GM19025 (cell line): ENCODE measurements around the gene EID2.
A peak's percentile ranks its signal among the peaks of the same experiment; 100 is the strongest.

Source experiments
- ATAC-seq: cut with Tn5 transposase; IDR thresholded peaks from one replicate; pipeline ENCODE4 v1.9.1; 2021; ENCODE audit warnings: mild to moderate bottlenecking, low read depth, moderate library complexity; ENCODE audit not compliant: unreplicated experiment

EID2 gene, protein sequence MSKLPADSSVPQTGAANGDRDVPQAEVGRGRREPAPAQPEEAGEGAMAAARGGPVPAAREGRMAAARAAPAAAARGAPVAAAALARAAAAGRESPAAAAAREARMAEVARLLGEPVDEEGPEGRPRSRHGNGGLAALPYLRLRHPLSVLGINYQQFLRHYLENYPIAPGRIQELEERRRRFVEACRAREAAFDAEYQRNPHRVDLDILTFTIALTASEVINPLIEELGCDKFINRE

DNA sequence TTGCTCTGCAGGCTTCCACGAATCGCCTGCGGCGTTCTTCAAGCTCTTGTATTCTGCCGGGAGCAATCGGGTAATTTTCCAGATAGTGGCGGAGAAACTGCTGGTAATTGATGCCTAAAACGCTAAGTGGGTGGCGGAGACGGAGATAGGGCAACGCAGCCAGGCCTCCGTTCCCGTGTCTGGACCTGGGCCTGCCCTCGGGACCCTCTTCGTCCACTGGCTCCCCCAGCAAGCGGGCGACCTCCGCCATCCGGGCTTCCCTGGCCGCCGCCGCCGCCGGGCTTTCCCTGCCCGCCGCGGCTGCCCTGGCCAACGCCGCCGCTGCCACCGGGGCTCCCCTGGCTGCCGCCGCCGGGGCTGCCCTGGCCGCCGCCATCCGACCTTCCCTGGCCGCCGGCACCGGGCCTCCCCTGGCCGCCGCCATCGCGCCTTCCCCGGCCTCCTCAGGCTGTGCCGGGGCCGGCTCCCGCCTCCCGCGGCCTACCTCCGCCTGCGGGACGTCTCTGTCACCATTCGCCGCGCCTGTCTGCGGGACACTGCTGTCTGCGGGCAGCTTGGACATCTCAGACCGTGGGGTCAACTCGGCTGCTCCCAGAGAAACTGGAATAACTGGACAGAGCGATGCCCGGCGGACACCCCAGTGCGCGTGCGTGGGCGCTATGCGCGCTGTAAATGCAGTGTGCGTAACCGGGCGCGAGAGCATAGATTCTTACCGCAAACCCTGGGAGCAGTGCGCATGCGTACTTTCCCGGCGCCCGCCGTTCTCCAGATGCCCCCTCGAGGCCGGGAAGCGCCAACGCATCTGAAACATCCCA, at the start of gene EID2:
Gene EID2, minus strand, starts transcription at position 644 of the 815 bp plus-strand sequence. Its CDS starts 82 bp downstream, at position 562.
- ATAC-seq = peak; percentile 77

DNA sequence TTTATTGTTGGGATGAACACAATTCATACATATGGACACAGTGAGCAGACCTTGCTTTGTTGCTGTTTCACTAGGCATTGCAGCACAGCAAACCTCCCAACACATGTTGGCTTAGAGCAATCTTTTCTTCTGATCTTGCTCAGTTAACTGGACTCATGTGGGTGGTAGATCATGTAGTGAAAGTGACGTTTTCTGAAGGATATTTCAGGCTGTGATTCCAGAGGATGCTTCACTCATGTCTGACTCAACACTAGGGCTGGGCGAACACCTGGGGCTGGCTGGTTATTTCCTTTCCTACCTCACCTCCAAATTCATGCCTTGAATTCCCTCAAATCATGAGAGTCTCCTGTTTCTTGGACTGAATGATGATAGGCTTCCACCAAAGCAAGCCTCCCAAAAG, 48.1 kb upstream of the EID2 start:
- no peak for ATAC-seq

DNA sequence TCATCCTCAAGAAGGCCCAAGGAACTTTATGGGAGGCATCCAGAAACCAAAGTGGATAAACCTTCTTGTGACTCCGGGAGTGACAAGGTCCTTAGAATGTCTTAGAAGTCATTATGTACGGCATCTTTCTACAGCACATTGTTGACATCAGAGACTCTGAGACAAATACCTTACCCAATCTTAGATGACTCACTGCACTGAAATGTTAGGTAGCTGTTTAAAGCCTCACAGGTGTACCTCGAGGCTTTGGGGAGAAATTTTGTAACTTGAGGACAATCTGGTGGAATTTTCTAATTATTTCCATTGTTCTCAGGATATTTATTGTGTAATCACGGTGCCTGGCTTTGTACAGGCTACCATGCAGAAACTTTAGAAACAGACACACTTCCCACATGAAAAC, 47.5 kb upstream of the EID2 start:
- ATAC-seq = no peak

DNA sequence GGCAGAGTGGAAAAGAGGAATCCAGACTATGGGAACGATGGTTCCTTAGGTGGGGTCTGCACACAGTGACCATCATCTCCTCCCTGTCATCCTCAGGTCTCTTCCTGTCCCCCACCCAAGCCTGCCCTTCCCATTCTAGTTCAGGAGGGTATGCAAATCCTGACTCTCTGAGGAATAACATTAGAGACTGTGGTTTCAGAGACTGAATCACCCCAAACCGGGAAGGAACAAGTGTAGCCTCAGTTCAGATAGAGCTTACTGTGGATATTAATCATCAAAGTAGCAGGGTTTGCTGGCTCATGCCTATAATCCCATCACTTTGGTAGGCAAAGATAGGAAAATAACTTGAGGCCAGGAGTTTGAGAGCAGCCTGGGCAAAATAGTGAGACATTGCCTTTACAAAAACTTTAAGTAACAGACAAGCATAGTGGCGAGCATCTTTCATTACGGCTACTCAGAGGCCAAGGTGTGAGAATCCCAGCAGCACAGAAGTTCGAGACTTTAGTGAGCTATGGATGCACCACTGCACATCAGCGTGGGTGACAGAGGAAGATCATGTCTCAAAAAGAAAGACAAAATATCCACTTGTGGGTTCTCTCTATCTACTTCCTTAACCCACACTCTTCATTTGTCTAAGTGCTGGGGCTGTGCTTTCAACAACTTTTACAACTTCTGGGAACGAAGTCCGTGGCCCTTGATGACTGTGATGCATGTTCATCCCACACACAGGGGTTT, 43.1 kb upstream of the EID2 start:
- no peak for ATAC-seq

DNA sequence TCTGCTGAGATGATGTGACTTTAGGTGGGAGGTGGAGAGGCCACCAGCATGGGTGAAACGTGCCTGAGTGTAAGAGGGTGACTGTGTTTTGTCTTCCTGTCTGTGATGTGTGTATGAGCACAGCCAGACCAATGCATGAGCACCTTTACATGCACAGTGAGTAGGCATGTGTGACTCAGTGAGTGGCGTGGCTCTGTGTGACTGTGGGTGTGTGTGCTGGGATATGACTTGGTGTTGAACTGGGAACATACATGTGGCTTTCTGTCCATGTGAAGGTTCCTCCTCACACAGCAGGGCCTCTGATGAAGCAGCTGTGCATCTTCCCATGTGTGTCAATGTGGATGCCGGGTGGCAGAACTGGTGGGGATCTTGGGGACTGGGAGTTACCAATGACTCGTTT, 42.5 kb upstream of the EID2 start:
- no peak for ATAC-seq

DNA sequence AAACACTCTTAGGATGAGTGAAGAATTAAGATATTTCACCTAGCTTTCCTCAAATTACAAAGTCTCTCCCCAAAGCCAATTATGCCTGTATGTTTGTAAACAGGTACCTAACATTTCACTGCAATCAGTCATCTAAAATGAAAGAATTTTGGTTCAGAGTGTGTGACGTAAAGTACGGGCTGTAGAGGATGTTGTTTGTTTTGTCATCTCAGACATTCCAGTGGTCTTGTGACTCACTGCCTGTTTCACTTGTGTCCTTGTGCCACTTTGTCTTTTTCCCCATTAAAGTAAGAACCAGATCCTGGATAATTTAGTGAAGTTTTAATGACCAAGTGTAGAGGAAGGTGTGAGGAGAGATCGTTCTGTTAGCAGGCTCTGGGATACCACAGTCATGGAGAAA, 28.6 kb upstream of the EID2 start:
- no peak for ATAC-seq

DNA sequence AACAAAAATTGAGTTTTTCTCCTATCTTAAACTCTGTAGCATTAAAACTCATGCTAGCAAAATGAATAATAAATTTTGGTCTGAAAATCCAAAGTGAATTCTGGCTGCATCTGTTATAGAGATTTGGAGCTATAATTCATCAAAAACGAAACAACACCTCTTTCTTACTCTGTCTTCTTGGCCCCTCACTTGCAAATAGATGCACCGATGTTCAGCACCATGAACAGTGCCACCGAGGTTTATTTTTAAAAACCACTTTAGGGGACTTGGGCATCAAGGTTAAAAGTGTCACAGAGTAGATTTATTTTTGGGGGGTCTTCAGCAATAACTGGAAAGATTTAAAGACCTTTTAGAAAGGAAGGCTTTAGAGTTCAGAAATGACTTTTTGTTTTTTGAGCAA, 26.1 kb upstream of the EID2 start:
- no peak for ATAC-seq

DNA sequence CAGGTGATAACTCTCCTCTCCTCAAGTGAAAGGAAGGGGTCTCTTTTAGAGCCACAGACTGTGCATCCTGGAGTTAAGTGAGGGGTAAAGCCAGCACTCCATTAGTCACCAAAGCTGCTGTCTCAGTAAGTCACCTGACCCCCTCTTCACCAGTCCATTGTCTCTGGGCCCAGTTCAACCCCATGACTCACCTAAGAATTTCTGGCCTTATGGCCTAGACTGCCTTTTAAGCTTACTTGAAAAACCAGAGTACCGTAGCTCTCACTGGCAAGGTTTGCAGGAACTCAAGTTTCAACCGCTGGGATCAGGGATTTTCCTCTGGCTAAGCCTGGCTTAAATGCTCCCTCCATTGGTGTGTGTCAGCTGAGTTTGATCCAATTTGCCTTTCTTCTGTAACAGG, 23.4 kb upstream of the EID2 start:
- ATAC-seq = no peak

DNA sequence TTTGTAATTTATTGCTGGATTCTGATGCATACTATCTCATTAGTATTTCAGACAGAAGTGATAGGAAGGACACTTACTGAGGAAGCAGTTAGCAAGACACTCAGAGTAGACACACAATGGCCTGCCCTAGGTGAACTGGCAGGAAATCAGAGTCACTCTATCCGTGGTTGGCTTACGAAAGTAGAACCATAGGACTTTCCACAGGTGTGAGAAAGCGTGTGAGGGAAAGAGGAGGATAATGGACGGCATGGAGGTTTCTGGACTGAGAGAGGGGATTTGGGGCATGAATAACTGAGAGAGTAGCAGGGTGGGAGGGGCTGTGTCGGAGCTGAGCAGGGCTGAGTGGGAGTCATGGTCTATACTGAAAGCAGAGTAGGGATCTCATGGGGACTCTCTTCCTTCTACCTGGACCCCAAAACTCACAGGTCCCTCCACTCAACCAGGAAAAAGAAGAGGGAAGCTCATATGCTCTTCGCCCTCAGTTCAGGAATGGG, 18.7 kb upstream of the EID2 start:
- ATAC-seq = no peak

DNA sequence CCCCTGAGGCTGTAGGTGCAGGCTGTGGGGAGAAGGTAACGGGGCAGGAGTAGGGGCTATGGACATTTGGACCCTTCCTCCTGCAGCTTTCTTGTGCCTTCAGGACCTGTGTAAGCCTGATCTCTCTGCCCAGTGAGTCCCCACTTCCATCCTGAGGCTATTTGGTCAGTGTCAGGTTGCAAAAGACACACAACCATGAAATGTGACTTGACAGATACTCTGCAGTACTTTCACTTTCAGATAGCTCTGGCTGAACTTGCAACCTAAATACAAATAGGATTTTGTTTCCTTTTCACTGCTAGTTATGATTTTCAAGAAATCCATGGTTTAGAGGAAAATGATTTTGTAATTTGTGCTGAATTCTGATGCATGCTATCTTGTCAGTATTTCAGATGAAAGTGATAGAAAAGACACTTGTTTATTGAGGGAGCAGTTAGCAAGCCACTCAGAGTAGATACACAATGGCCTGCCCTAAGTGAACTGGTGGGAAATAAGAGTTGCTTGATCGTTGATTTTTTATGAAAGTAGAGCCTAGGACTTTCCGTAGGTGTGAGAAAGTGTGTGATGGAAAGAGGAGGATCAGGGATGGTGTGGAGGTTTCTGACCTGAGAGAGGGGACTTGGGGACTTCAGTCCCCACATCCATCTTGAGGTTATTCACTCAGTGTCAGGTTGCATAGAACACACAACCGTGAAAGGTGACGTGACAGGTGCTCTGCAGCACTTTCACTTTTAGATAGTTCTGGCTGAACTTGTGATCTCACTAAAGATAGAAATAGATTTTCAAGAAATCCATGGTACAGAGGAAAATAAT, 18.1 kb upstream of the EID2 start:
- ATAC-seq = no peak

DNA sequence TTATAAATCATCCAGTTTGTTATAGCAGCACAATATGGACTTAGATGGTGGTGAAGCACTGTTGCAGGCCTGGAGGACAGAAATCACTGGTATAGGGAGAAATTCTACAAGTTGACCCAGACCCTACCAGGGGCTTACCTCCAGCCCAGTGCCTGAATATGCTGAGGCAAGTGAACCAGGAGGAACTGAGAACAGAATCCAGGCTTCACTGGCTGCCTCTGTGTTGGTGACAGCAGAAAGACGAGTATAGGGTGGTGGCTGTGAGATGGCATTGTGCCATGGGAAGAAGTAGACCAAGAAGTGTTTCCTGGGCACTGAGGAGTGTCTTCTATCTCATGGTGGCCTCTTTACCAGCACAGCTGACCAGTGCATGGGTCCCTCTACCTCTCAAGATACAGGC, 15.9 kb upstream of the EID2 start:
- no peak for ATAC-seq

DNA sequence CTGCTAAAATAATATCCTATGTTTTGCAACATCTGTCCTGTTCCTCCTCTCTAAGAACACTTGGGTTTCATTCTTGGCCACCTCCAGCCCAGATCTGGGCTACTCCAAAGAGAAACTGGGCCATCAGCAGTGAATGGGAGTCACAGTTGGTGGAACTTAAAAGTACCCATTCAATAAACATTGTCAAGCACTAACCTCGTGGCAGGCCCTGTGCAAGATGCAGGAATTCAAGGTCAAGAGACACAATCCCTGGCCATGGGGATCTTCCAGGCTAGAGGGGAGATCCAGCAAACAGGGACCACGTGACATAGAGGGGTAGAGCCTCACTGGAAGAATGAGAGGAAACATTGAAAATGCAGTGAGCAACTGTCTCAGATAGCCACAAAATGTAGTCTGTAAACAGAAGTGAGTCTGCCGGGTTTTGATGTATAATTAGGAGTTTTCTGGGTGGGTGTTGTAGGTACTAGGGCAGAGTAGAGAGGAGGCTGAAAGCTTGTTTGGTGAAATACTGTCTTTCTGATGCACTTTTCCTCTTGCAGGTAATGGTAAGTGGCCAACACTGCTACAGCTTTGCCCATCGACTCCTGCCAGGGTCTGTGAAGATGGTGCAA, 14.8 kb upstream of the EID2 start:
- no peak for ATAC-seq

DNA sequence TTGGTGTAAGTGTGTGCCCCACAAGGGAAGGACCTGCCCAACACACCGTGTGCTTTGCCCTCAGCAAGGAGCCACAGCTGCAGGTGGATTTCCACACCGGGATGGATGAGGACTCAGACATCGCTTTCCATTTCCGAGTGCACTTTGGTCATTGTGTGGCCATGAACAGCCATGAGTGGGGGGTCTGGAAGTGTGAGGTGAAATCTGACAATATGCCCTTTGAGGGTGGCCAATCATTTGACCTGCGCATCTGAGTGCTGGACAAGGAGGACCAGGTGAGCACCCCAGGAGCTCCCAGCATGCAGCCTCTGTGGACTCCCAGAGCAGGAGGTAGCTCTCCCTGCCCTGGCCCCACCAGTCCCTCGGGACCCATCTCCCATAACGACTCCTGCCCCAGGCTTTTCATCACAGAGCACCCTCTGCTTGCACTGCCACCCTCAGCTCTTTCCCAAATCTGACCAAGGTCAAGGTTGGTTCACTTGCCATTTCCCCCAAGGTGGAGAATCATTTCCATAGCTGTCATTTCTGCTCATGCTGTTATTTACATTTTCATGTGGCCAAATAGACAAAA, 13.2 kb upstream of the EID2 start:
- ATAC-seq = no peak

DNA sequence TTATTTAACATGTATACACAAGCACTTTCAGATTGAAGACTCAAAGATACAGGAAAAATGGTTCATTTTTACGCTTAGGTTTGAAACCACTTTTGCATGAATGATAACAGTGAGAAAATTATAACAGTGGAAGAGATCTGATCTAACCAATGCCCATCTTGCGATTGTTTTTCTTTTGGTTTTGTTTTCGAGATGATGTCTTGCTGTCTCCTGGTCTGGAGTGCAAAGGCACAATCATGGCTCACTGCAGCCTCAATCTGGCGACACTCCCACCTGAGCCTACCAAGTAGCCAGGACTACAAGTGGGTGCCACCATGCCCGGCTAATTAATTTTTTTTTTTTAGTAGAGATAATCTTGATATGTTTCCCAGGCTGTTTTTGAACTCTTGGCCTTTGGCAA, 10.2 kb upstream of the EID2 start:
- no peak for ATAC-seq

DNA sequence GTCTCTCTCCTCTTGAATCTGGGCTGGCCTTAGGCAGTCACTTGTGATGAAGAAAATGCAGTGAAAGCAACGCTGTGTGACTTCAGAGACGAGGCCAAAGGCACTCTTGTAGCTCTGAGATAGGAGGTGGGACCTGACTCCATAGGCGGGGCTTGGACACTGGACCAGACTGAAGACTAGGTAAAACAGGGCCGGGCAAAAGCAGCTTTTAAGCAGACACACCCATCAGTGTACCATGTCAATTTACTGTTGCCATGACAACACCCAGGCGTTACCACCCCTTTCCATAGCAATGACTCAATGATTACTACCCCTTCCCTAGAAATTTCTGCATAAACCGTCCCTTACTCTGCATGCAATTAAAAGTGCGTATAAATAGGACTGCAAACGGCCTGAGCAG, 6.6 kb upstream of the EID2 start:
- ATAC-seq = no peak

DNA sequence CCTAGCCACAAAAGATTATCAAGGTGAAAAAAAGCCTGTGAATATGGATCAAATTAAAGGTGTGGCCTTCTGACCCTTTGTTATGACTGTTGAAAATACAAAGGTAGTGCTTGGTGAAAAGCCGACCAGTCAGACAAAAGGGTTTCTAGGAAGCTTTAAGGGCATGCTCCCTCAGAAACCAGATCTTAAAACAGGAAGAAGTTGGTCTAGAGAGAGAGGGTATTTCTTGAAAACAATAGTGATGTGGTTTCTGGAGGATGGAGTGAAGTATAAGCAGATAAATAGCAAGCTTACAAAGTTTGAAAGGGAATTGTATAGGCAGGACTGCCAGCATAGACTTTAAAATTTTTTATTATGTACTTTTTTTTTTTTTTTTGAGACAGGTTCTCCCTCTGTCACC, 5.0 kb upstream of the EID2 start:
- ATAC-seq = no peak

DNA sequence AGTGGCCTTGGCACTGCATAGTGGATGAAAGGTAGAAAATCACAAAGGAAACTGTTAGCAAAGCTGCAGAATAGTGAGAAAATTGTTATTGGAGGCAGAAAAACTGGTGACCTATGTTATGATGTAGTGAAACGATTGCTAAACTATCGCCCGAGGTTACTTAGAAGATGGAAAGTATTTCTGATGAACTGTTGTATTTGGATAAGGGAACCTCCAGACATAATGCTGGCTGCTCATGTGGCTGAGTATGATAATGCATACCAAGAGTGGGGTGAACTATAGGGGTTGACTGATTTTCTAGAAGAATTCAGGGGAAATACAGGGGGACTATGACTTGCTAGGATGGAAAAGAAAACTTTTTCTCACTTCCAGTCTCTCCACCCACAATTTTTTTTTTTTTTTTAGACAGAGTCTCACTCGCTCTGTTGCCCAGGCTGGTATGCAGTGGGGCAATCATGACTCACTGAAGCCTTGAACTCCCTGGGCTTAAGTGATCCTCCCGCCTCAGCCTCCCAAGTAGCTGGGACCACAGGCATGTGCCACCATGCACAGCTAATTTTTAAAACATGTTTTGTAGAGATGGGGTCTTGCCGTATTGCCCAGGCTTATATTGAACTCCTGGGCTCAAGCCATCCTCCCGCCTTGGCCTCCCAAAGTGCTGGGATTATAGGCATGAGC, 4.4 kb upstream of the EID2 start:
- no peak for ATAC-seq

DNA sequence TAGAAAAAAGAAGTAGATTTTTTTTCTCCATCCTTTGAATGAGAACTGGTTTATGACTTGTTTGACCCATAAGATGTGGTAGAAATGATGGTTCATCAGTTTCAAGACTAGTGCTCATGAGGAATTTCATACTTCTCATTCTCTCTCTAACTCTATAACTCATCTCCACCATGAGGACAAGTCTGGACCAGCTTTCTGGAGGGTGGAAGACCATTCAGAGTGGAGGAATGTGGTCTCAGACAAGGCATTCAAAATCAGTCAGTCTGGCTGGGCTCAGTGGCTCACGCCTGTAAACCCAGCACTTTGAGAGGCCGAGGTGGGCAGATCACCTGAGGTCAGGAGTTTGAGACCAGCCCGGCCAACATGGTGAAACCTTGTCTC, 3.5 kb upstream of the EID2 start:
- ATAC-seq = no peak

DNA sequence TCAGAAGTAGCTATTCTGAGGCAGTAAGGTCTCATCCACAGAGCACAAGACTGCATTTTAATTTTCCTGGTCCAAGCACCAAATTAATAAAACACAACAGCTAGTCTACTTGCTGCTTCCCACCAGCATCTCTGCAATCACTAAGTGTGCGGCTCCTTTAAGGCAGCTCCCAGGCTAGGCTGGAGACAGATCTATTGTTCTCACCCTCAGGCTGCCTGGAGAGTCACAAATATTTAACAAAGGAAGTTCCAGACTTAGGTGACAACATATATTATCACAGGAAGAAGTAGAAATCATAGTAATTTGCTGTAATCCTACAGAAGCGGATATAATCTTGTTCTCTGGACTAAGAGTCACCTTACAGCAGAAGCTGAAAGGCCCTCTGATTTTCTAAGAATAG, 2.2 kb upstream of the EID2 start:
- ATAC-seq = no peak
